NCI-H2196 treated with DMSO at 0.1 percent for 48 hours (cell line): ENCODE results near the gene OR2F1.

Experiments used
- DNase-seq: peaks from one replicate; lab custom pipeline; 2025; ENCODE audit not compliant: unreplicated experiment; lab: John Stamatoyannopoulos, UW

OR2F1 gene

DNA sequence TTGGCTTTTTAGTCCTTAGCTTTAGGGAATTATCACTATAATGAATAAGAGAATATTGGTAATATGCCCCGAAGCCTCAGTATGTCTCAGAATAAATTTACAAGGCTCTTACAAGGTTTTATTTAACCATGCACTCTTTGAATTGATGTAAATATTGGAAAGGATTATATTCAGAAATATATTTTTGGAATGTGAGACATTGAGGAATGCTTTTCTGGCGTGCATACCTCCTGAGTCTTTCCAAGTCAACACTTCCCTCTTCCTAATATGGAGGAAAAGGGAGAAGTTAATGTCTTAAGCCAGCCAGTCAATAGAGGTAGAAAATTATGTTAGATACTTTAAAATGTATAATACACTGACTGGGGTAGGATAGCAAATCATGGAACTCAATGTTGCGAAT is 1.2 kb upstream of the OR2F1 start:
- no peak for DNase-seq

- DNase-seq, result no peak
Measured at GRCh38 chr7:143954135-143954534, 509 bp upstream of the OR2F1 start.

DNA sequence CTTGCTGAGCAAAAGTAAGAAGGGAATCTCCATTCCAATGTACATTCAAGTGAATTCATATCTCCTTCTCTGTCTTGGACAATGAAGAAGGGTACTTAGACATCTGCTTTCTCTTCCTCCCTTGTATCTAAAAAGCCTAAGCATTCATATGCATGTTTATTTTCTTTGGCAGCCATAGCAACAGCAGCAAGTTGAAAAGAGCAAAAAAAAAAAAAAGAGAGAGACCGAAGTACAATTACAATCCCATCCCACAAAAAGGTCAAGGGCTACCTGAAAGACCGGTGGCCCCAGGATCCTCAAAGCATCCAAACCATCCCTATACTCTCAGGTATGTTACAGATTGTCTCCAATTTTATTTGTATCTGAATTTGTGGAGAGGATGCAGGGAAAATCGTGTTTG is 4.1 kb downstream of the OR2F1 start:
- no peak for DNase-seq

DNA sequence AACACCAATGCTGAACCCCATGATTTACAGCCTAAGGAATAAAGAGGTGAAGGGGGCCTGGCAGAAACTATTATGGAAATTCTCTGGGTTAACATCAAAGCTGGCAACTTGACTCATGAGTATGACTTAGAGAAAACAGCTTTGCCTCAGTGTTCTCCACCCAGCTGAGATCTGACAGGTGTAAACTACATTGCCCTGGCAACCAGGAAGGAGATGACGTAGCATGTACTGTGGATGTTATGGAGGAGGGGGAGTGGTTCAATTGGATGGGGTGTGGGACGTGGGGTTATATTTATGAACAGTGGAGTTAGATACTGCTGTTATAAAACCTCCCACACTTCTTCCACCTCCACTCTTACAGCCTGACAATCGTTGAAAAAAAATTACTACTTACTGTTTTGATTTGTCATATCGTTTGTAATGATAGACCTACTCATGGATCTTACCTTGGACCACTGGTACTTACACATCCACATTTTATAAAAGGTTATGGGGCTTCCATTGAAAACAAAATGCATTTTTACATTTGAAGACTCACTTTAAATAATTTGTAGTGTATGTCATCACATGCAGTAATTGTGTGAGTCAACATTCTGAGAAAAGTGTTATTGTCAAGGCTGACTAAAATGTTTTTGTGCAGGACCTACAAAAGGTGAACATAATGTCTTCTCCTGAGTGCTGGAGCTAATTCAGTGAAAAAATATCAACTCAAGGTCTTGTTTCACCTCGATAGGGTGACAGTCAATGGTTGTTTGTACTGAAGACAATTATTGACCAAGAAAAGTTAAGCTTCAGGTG is 6.4 kb downstream of the OR2F1 start:
- no peak for DNase-seq

GRCh38 chr7:143965280-143965679 is 10.6 kb downstream of the OR2F1 start:
- no peak for DNase-seq

GRCh38 chr7:143967398-143967797 is 12.8 kb downstream of the OR2F1 start:
- no peak for DNase-seq

- DNase-seq, result no peak
Measured at GRCh38 chr7:143973870-143974416, 19.3 kb downstream of the OR2F1 start.

GRCh38 chr7:143974459-143974858 is 19.8 kb downstream of the OR2F1 start:
- DNase-seq, result no peak

- no peak for DNase-seq
Measured at GRCh38 chr7:143975617-143976016, 21.0 kb downstream of the OR2F1 start.

GRCh38 chr7:143978585-143978984 is 23.9 kb downstream of the OR2F1 start:
- DNase-seq, result no peak

DNA sequence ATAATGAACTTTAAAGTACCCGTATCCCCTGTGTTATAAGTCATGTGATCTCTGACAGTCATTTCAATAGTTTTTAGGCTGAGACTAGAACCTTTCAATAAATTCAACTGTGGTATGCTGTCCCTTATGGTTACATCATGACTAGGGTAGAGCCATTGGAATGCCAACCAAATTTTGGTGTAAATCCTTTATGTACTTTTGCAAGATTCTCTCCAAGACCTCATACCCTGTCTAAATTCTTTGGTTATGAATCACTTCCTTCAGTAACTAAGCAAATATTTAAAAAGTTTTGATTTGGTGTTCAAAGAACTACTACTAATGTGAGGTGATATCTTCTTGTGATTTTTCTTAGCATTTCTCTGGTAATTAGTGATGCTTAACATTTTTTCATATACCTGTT is 24.7 kb downstream of the OR2F1 start:
- no peak for DNase-seq

DNA sequence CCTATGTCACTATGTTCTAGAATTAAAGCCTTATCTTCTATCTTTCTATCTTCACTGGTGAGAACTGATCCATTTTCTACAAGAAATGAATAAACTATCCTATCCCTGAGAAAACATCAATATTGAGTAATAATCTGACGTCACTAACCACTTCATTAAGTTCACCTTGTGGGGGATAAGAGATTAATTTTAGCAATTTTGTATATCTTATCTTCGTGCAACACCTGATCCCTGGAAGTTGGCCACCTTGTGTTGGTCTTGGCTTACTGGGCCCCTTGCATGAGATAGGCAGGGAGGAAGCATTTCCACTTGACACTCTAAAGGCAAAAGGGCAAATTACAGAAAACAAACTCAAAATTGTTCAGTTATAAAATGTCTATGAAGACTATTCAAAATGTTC is 25.4 kb downstream of the OR2F1 start:
- DNase-seq, result no peak

GRCh38 chr7:143980746-143981510 is 26.3 kb downstream of the OR2F1 start:
- DNase-seq, result no peak

DNA sequence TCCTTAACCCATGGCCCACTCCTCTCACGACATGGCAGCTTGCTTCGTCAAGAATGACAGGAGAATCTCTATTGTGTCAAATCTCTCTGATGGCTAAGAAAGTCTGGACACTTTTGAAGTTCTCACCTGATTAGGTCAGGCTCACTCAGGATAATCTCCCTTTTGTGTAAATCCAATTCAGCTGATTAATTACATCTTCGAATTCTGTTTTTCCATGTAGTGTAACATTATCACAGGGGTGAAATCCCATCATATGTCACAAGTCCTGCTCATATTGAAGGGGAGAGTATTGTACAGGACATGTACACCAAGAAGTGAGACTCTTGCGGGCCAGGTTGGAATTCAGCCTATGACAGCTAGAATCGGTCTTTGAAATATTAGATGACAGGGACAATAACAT is 29.3 kb downstream of the OR2F1 start:
- DNase-seq, result no peak

GRCh38 chr7:143987513-143987912 is 32.9 kb downstream of the OR2F1 start:
- no peak for DNase-seq

DNA sequence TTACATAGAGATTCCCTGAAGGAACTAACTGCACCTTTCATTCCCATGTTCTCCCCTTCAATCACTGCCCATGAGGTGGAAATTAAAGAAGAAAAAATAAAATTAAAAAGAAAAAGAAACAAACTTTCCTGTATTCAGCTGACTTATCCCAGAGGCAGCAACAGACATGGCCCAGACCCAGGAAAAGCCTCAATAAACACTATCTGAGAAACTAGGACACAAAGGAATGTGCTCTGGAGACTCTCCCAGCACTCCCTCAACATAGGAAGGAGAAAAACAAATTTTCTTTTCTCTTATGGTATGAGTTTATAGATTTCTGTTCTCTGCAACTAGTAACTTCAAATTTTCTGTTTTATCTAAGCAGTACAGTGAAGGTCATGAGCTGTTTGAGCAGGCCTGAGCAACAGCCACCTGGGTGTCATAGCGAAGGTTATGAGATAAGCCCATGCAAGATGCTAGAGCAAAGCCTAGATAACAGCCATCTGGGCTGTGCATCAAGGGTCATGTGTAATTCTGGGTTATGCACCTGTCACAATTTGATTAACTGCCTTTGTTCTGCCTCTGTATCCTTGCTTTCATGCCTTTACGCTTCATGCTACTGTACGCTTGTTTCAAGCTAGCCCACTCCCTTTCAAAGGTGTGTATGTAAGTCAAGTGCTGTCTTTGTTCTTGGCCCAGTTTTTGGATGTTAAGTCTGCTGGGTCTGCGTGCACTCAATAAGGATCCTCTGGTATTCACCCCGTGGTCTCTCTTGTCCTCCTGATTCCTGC is 34.5 kb downstream of the OR2F1 start:
- no peak for DNase-seq

DNA sequence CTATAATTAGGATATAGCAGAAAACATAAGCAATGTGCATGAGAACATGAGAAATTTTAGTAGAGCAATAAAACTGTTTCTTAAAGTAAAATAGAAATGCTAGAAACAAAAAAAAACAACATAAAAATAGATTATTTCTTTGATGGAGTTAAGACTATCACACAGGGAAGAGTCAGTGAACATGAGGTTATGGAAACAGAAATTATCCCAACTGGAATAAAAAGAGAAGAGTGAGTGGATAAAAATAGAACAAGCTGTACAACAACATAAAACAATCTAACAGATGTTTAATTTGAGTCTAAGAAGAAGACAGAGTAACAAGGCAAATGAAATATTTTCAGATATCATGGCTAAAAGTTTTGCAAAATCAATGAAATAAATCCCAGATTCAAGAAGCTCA is 38.0 kb downstream of the OR2F1 start:
- DNase-seq, result no peak

DNA sequence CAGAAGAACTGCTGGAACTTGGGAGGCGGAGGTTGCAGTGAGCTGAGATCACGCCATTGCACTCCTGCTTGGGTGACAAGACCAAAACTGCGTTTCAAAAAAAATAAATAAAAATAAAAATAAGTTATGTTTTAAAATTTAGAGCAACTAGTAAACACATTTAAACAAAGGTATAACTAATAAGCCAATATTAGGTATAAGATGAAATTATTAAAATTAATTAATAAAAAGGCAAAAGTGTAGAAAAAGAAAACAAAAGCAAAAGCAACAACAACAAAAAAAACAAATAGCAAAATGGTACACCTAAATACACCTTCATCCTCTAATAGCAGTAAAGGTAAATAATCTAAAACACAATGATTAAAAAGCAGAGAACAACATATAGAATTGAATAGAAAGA is 39.3 kb downstream of the OR2F1 start:
- DNase-seq, result no peak

DNA sequence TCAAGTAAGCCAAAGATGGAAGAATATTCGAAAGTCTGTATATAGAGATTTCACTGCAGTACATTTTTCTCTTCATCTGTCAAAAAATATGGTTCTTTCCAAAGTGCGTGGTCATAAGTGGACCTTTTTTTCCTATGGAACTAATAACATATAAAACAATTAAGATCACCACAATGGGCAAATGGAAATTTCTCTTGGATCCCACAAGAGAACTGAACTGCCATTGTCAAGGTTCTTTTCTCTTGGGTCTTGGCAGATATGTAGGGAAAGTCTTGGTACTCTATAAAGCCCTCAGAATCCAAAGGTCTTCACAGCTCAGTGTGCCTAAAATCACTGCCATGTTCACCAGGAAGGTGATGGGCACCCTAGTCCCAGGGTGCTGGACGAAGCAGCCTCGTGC is 45.4 kb downstream of the OR2F1 start, which contains the start of gene OR6B1:
Gene OR6B1, plus strand, starts transcription at position 301 of the 400 bp plus-strand sequence. CDS start 3,677 bp downstream, outside the sequence.
- no peak for DNase-seq

DNA sequence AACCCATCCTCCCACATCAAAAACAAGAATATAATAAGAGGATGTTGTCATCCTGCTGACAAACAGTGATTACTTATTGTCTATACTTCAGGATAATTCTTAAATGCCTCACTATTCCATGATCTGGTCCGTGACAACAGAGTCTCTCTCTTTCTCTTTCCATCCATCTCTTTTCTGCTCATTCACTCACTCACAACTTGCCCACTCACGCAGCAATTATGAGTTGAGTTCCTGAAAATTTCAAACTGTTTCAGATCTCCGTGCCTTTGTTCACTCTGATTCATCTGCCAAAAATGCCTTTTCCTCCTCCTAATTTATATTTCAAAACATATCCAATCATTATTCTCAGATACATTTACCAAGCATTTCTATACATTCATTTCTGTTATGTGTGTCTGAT is 46.9 kb downstream of the OR2F1 start:
- no peak for DNase-seq

- no peak for DNase-seq
Measured at GRCh38 chr7:144004703-144005102, 50.1 kb downstream of the OR2F1 start.
